Activated CD8-positive, alpha-beta memory T cell treated with anti-CD3 and anti-CD28 coated beads for 36 hours (primary cell): ENCODE measurements around the gene CROCC2. TPM values are rescaled to one million over a fixed set of nuclear protein-coding genes. Genes with fewer than 3 reads are reported as not detected.

Source experiments
- CTCF ChIA-PET: fragments of 350-600 bp; sonication (Branson Sonifier 250); formaldehyde crosslinking; loops from one replicate; lab custom pipeline; 2021; ENCODE audit warnings: antibody characterized with exemption; lab: Charles Lee
- POLR2A ChIA-PET: fragments of 350-600 bp; sonication (Branson Sonifier 250); formaldehyde crosslinking; loops from one replicate; lab custom pipeline; 2021; ENCODE audit warnings: antibody characterized with exemption; lab: Charles Lee
- total RNA-seq, 2 experiments: library from RNA; stranded (reverse); gene quantifications; one replicate each; pipeline ENCODE4 v1.2.3, GENCODE V29; 2021

The CROCC2 gene
- total RNA-seq, 2 experiments from 2014 or later: not detected

GRCh38 chr2:240929364-240930095 lies 23.4 kb downstream of the CROCC2 start:
- ChIA-PET CTCF (no interaction called here), POLR2A (no interaction called here)

GRCh38 chr2:240930096-240930630 lies 24.0 kb downstream of the CROCC2 start:
- CTCF ChIA-PET: no interaction called here
- POLR2A ChIA-PET: no interaction called here

GRCh38 chr2:240930631-240931318 lies 24.6 kb downstream of the CROCC2 start:
- ChIA-PET CTCF (no interaction called here), POLR2A (no interaction called here)

GRCh38 chr2:240931319-240931949 lies 25.3 kb downstream of the CROCC2 start:
- ChIA-PET POLR2A (no interaction called here), CTCF (no interaction called here)

- ChIA-PET POLR2A (no interaction called here), CTCF (no interaction called here)
These were observed 26.0 kb downstream of the CROCC2 start for GRCh38 chr2:240932001-240932723.

GRCh38 chr2:240932724-240933047 lies 26.6 kb downstream of the CROCC2 start:
- ChIA-PET CTCF (no interaction called here), POLR2A (no interaction called here)

- POLR2A ChIA-PET: no interaction called here
- CTCF ChIA-PET: no interaction called here
These were observed 27.2 kb downstream of the CROCC2 start for GRCh38 chr2:240933048-240933965.

- CTCF ChIA-PET: interaction anchor here (1.6 kb wide), 1 partner anchor 20 kb away, joined by 4 read pairs; no protein-coding TSS in a partner anchor
These were observed 28.0 kb downstream of the CROCC2 start for GRCh38 chr2:240933966-240934700.

GRCh38 chr2:240934701-240935102 lies 28.6 kb downstream of the CROCC2 start:
- ChIA-PET CTCF (interaction anchor here (1.6 kb wide), 1 partner anchor 20 kb away, joined by 4 read pairs; no protein-coding TSS in a partner anchor), POLR2A (no interaction called here)

More at GRCh38 chr2:240933966-240934700, 28.0 kb downstream of the CROCC2 start:
- POLR2A ChIA-PET: no interaction called here

- ChIA-PET CTCF (interaction anchor here (1.6 kb wide), 1 partner anchor 21 kb away, joined by 4 read pairs; no protein-coding TSS in a partner anchor), POLR2A (no interaction called here)
These were observed 29.2 kb downstream of the CROCC2 start for GRCh38 chr2:240935103-240935876.

- CTCF ChIA-PET: no interaction called here
- POLR2A ChIA-PET: no interaction called here
These were observed 30.0 kb downstream of the CROCC2 start for GRCh38 chr2:240936106-240936505.

- POLR2A ChIA-PET: no interaction called here
These were observed 39.9 kb downstream of the CROCC2 start for GRCh38 chr2:240946046-240946445.

GRCh38 chr2:240946654-240947053 lies 40.5 kb downstream of the CROCC2 start:
- ChIA-PET POLR2A (no interaction called here), CTCF (no interaction called here)

More at GRCh38 chr2:240946046-240946445, 39.9 kb downstream of the CROCC2 start:
- CTCF ChIA-PET: no interaction called here

GRCh38 chr2:240947176-240947575 lies 41.0 kb downstream of the CROCC2 start:
- POLR2A ChIA-PET: no interaction called here
- CTCF ChIA-PET: no interaction called here

GRCh38 chr2:240947607-240948006 lies 41.5 kb downstream of the CROCC2 start:
- ChIA-PET POLR2A (no interaction called here), CTCF (no interaction called here)

- ChIA-PET POLR2A (no interaction called here), CTCF (no interaction called here)
These were observed 42.0 kb downstream of the CROCC2 start for GRCh38 chr2:240948086-240948485.
